ENCODE measurements around the gene TGFBR3.

The TGFBR3 gene

DNA sequence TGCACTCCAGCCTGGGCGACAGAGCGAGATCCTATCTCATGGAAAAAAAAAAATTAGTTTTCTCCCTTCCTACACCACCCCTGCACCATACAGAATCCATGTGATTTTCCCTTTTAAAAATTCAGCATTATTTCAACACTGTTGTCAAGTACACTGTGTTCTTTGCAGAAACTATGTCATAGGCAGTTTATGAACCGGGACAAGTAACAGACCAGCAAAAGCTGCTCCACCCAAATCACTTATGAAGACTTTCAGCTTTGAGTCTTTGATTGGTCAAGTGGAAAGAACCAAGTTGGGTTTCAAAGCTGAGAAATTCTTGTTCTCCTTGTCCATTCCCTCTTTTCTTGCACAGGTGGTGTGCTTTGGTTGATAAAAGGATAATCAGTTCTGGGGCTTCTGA, 212.3 kb downstream of the TGFBR3 start:
- H3K27me3 ChIP-seq (ENCODE audit: insufficient read depth, low read length) = no peaks in the 10 kb centered on the region
- H3K27ac ChIP-seq (ENCODE audit: low read depth, low read length, poor library complexity, severe bottlenecking) = no peak overlapping the region
- no peaks in the 10 kb centered on the region for H4K20me1 ChIP-seq (ENCODE audit: insufficient read depth, low read length)
- H3K36me3 ChIP-seq (ENCODE audit: insufficient read depth, low read length) = no peaks in the 10 kb centered on the region
- H3K9me3 ChIP-seq (ENCODE audit: low read length) = no peaks in the 10 kb centered on the region
- H3K9ac ChIP-seq (ENCODE audit: low read length) = no peak overlapping the region
- H3K4me1 ChIP-seq (ENCODE audit: insufficient read depth, low read length, severe bottlenecking) = no peaks in the 10 kb centered on the region
- no peaks in the 10 kb centered on the region for H3F3A ChIP-seq (ENCODE audit: insufficient read depth, low read length)
- H2AFZ ChIP-seq (ENCODE audit: low read length) = no peak overlapping the region
- no peak overlapping the region for H3K4me2 ChIP-seq (ENCODE audit: low read length)
- no peak overlapping the region for H3K4me3 ChIP-seq (ENCODE audit: low read depth, low read length, poor library complexity, severe bottlenecking)
- no peak for TF ChIP-seq EZH2 (IDR thresholded peaks at IDR 0.05; ENCODE audit: borderline replicate concordance, low read length)
- TF ChIP-seq, protein P1, sequence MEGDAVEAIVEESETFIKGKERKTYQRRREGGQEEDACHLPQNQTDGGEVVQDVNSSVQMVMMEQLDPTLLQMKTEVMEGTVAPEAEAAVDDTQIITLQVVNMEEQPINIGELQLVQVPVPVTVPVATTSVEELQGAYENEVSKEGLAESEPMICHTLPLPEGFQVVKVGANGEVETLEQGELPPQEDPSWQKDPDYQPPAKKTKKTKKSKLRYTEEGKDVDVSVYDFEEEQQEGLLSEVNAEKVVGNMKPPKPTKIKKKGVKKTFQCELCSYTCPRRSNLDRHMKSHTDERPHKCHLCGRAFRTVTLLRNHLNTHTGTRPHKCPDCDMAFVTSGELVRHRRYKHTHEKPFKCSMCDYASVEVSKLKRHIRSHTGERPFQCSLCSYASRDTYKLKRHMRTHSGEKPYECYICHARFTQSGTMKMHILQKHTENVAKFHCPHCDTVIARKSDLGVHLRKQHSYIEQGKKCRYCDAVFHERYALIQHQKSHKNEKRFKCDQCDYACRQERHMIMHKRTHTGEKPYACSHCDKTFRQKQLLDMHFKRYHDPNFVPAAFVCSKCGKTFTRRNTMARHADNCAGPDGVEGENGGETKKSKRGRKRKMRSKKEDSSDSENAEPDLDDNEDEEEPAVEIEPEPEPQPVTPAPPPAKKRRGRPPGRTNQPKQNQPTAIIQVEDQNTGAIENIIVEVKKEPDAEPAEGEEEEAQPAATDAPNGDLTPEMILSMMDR (IDR thresholded peaks at IDR 0.05; ENCODE audit: low read length) = no peak
- no peaks in the 10 kb centered on the region for H3K9me2 ChIP-seq (ENCODE audit: low read depth, low read length)
- no peaks in the 10 kb centered on the region for H3K79me2 ChIP-seq (ENCODE audit: insufficient read depth, low read length)

GRCh38 chr1:91672601-91673161, 213.3 kb downstream of the TGFBR3 start:
- Histone ChIP-seq H3K4me3 (ENCODE audit: low read depth, low read length, poor library complexity, severe bottlenecking) (no peak overlapping the region), H3K9me2 (ENCODE audit: low read depth, low read length) (no peaks in the 10 kb centered on the region), H3K9ac (ENCODE audit: low read length) (no peak overlapping the region), H3K27ac (ENCODE audit: low read depth, low read length, poor library complexity, severe bottlenecking) (no peak overlapping the region), H3K27me3 (ENCODE audit: insufficient read depth, low read length) (no peaks in the 10 kb centered on the region), H3K4me1 (ENCODE audit: insufficient read depth, low read length, severe bottlenecking) (no peaks in the 10 kb centered on the region), H3K9me3 (ENCODE audit: low read length) (no peaks in the 10 kb centered on the region), H4K20me1 (ENCODE audit: insufficient read depth, low read length) (no peaks in the 10 kb centered on the region), H2AFZ (ENCODE audit: low read length) (no peak overlapping the region), H3F3A (ENCODE audit: insufficient read depth, low read length) (no peaks in the 10 kb centered on the region), H3K36me3 (ENCODE audit: insufficient read depth, low read length) (no peaks in the 10 kb centered on the region), H3K4me2 (ENCODE audit: low read length) (no peak overlapping the region), H3K79me2 (ENCODE audit: insufficient read depth, low read length) (no peaks in the 10 kb centered on the region)
- TF ChIP-seq, protein P1 (IDR thresholded peaks at IDR 0.05; ENCODE audit: low read length) = no peak
- no peak for TF ChIP-seq EZH2 (IDR thresholded peaks at IDR 0.05; ENCODE audit: borderline replicate concordance, low read length)

GRCh38 chr1:91670781-91671180, 215.2 kb downstream of the TGFBR3 start:
- no peak overlapping the region for H3K4me2 ChIP-seq (ENCODE audit: low read length)
- H3K4me3 ChIP-seq (ENCODE audit: low read depth, low read length, poor library complexity, severe bottlenecking) = no peak overlapping the region

More at GRCh38 chr1:91670781-91671180, 215.2 kb downstream of the TGFBR3 start:
- Histone ChIP-seq H3K27me3 (ENCODE audit: insufficient read depth, low read length) (no peaks in the 10 kb centered on the region), H4K20me1 (ENCODE audit: insufficient read depth, low read length) (no peaks in the 10 kb centered on the region), H3K27ac (ENCODE audit: low read depth, low read length, poor library complexity, severe bottlenecking) (no peak overlapping the region), H3K36me3 (ENCODE audit: insufficient read depth, low read length) (no peaks in the 10 kb centered on the region), H3F3A (ENCODE audit: insufficient read depth, low read length) (no peaks in the 10 kb centered on the region), H3K9ac (ENCODE audit: low read length) (no peak overlapping the region), H3K9me3 (ENCODE audit: low read length) (no peaks in the 10 kb centered on the region), H3K4me1 (ENCODE audit: insufficient read depth, low read length, severe bottlenecking) (no peaks in the 10 kb centered on the region), H2AFZ (ENCODE audit: low read length) (no peak overlapping the region), H3K9me2 (ENCODE audit: low read depth, low read length) (no peaks in the 10 kb centered on the region), H3K79me2 (ENCODE audit: insufficient read depth, low read length) (no peaks in the 10 kb centered on the region)
- TF ChIP-seq, protein P1 (IDR thresholded peaks at IDR 0.05; ENCODE audit: low read length) = no peak
- TF ChIP-seq EZH2 (IDR thresholded peaks at IDR 0.05; ENCODE audit: borderline replicate concordance, low read length) = no peak
